HUES48 (cell line): Measurements from ENCODE around the gene BMP7.

Experiments used
- H3K27ac ChIP-seq: one replicate; pipeline ENCODE4 v1.7.0; 2013; ENCODE audit warnings: low read depth, low read length, inconsistent platforms
- H3K27me3 ChIP-seq: 2 replicates; pipeline ENCODE4 v1.6.1; 2013; ENCODE audit warnings: mild to moderate bottlenecking, low read length; ENCODE audit not compliant: control insufficient read depth, insufficient read depth
- H3K36me3 ChIP-seq: 2 replicates; pipeline ENCODE4 v1.6.1; 2013; ENCODE audit warnings: low read length; ENCODE audit not compliant: control insufficient read depth, insufficient read depth
- H3K4me1 ChIP-seq: 2 replicates; pipeline ENCODE4 v1.6.1; 2013; ENCODE audit warnings: mild to moderate bottlenecking, low read length; ENCODE audit not compliant: control insufficient read depth, insufficient read depth
- H3K4me3 ChIP-seq: 2 replicates; pipeline ENCODE4 v1.5.1; 2013; ENCODE audit warnings: mild to moderate bottlenecking, low read depth, low read length
- H3K9ac ChIP-seq: 2 replicates; pipeline ENCODE4 v1.6.1; 2013; ENCODE audit warnings: mild to moderate bottlenecking, low read depth, low read length, moderate library complexity
- H3K9me3 ChIP-seq: 2 replicates; pipeline ENCODE4 v1.6.1; 2013; ENCODE audit warnings: low read length; ENCODE audit not compliant: control insufficient read depth, insufficient read depth

BMP7 gene

GRCh38 chr20:57224641-57225138 lies 41.8 kb downstream of the BMP7 start:
- no peak overlapping the region for H3K27ac ChIP-seq
- H3K36me3 ChIP-seq: peaks cover 6% of the 10 kb centered on the region; the same call in 1 of the 2 replicates
- H3K27me3 ChIP-seq: no peaks in the 10 kb centered on the region
- H3K4me3 ChIP-seq: no peak overlapping the region
- no peaks in the 10 kb centered on the region for H3K9me3 ChIP-seq
- no peaks in the 10 kb centered on the region for H3K4me1 ChIP-seq
- no peak overlapping the region for H3K9ac ChIP-seq

GRCh38 chr20:57223648-57224489 lies 42.6 kb downstream of the BMP7 start:
- H3K27ac ChIP-seq: no peak overlapping the region
- H3K9me3 ChIP-seq: no peaks in the 10 kb centered on the region
- H3K27me3 ChIP-seq: no peaks in the 10 kb centered on the region
- no peaks in the 10 kb centered on the region for H3K4me1 ChIP-seq
- no peak overlapping the region for H3K9ac ChIP-seq
- no peak overlapping the region for H3K4me3 ChIP-seq
- peaks cover 10% of the 10 kb centered on the region; the same call in 1 of the 2 replicates for H3K36me3 ChIP-seq

GRCh38 chr20:57222631-57222950 lies 43.9 kb downstream of the BMP7 start:
- H3K27me3 ChIP-seq: no peaks in the 10 kb centered on the region
- H3K27ac ChIP-seq: no peak overlapping the region
- no peak overlapping the region for H3K4me3 ChIP-seq
- H3K9ac ChIP-seq: no peak overlapping the region
- H3K9me3 ChIP-seq: no peaks in the 10 kb centered on the region
- H3K4me1 ChIP-seq: no peaks in the 10 kb centered on the region
- H3K36me3 ChIP-seq: peaks cover 13% of the 10 kb centered on the region

- Histone ChIP-seq H3K27ac (no peak overlapping the region), H3K36me3 (peaks cover 13% of the 10 kb centered on the region), H3K27me3 (no peaks in the 10 kb centered on the region), H3K9ac (no peak overlapping the region), H3K9me3 (no peaks in the 10 kb centered on the region), H3K4me1 (no peaks in the 10 kb centered on the region), H3K4me3 (no peak overlapping the region)
These were observed 44.4 kb downstream of the BMP7 start for GRCh38 chr20:57221916-57222630.

- Histone ChIP-seq H3K9me3 (no peaks in the 10 kb centered on the region), H3K9ac (no peak overlapping the region), H3K36me3 (peaks cover 13% of the 10 kb centered on the region), H3K27ac (no peak overlapping the region), H3K27me3 (no peaks in the 10 kb centered on the region), H3K4me1 (no peaks in the 10 kb centered on the region), H3K4me3 (no peak overlapping the region)
These were observed 45.9 kb downstream of the BMP7 start for GRCh38 chr20:57220337-57221145.

- no peak overlapping the region for H3K9ac ChIP-seq
These were observed 47.3 kb downstream of the BMP7 start for GRCh38 chr20:57219071-57219677.

GRCh38 chr20:57218489-57218888 lies 48.0 kb downstream of the BMP7 start:
- Histone ChIP-seq H3K27ac (no peak overlapping the region), H3K36me3 (peaks cover 13% of the 10 kb centered on the region), H3K4me1 (no peaks in the 10 kb centered on the region), H3K27me3 (no peaks in the 10 kb centered on the region), H3K9ac (no peak overlapping the region), H3K9me3 (no peaks in the 10 kb centered on the region), H3K4me3 (no peak overlapping the region)

More at GRCh38 chr20:57219071-57219677, 47.3 kb downstream of the BMP7 start:
- Histone ChIP-seq H3K36me3 (peaks cover 13% of the 10 kb centered on the region), H3K27me3 (no peaks in the 10 kb centered on the region), H3K27ac (no peak overlapping the region), H3K4me1 (no peaks in the 10 kb centered on the region), H3K4me3 (no peak overlapping the region), H3K9me3 (no peaks in the 10 kb centered on the region)

- H3K9ac ChIP-seq: no peak overlapping the region
- H3K4me3 ChIP-seq: no peak overlapping the region
- H3K9me3 ChIP-seq: no peaks in the 10 kb centered on the region
- H3K27ac ChIP-seq: no peak overlapping the region
- H3K4me1 ChIP-seq: peaks cover 4% of the 10 kb centered on the region
- H3K27me3 ChIP-seq: no peaks in the 10 kb centered on the region
- H3K36me3 ChIP-seq: peaks cover 13% of the 10 kb centered on the region
These were observed 48.6 kb downstream of the BMP7 start for GRCh38 chr20:57217802-57218201.

- Histone ChIP-seq H3K27ac (no peak overlapping the region), H3K9ac (no peak overlapping the region), H3K36me3 (peaks cover 13% of the 10 kb centered on the region; the same call in 1 of the 2 replicates)
These were observed 49.8 kb downstream of the BMP7 start for GRCh38 chr20:57216669-57217068.

GRCh38 chr20:57215826-57216471 lies 50.5 kb downstream of the BMP7 start:
- no peak overlapping the region for H3K9ac ChIP-seq

More at GRCh38 chr20:57216669-57217068, 49.8 kb downstream of the BMP7 start:
- Histone ChIP-seq H3K27me3 (no peaks in the 10 kb centered on the region), H3K9me3 (no peaks in the 10 kb centered on the region), H3K4me1 (peaks cover 15% of the 10 kb centered on the region), H3K4me3 (no peak overlapping the region)

More at GRCh38 chr20:57215826-57216471, 50.5 kb downstream of the BMP7 start:
- Histone ChIP-seq H3K9me3 (no peaks in the 10 kb centered on the region), H3K4me3 (no peak overlapping the region), H3K4me1 (peaks cover 22% of the 10 kb centered on the region), H3K36me3 (peaks cover 13% of the 10 kb centered on the region; the same call in 1 of the 2 replicates), H3K27ac (no peak overlapping the region), H3K27me3 (no peaks in the 10 kb centered on the region)
